ENCODE measurements around the gene MEAF6. TPM values are rescaled to one million over a fixed set of nuclear protein-coding genes. Genes with fewer than 3 reads are reported as not detected.

The MEAF6 gene
- polyA plus RNA-seq, 1 of the 3 experiments (the other 2 are of a cell fraction), result 60.5 TPM

GRCh38 chr1:37482796-37483744 is 31.5 kb downstream of the MEAF6 start:
- Histone ChIP-seq H3K36me3 (replicated peaks in 1 of 2; ENCODE audit: control insufficient read depth in 1 of 2, insufficient read depth in 2 of 2, low read length in 1 of 2) (peaks cover 15 to 49% of the 10 kb centered on the region in 2 experiments), H2AFZ (ENCODE audit: low read depth) (no peak overlapping the region), H3K9me2 (no peaks in the 10 kb centered on the region), H4K20me1 (ENCODE audit: insufficient read depth) (no peaks in the 10 kb centered on the region), H3K4me1 (ENCODE audit: control insufficient read depth in 1 of 2, insufficient read depth in 2 of 2, low read depth in 1 of 2, low read length in 1 of 2) (peaks cover 21 to 39% of the 10 kb centered on the region in 2 experiments; a peak in 3 of 4 replicates), H3K27ac (ENCODE audit: low read depth in 2 of 2, low read length in 1 of 2) (no peak overlapping the region), H3K4me2 (no peak overlapping the region), H3F3A (replicated peaks; ENCODE audit: insufficient read depth) (peaks cover 9% of the 10 kb centered on the region), H3K9me3 (no peaks in the 10 kb centered on the region), H3K9ac (no peak overlapping the region), H3K27me3 (ENCODE audit: insufficient read depth) (no peaks in the 10 kb centered on the region), H3K4me3 (ENCODE audit: low read depth in 2 of 2, low read length in 1 of 2) (no peak overlapping the region), H3K79me2 (ENCODE audit: insufficient read depth) (peaks cover 36% of the 10 kb centered on the region)
- CTCF ChIA-PET, result interaction anchor here (6.5 to 21.1 kb wide), 2 partner anchors 9 to 25 kb away, joined by 123 to 481 read pairs; partner anchors contain the start of gene ZC3H12A
- WGBS (ENCODE audit: low lambda C conversion rate), result 85% methylated on average over 14 of the region's 29 CpGs
- TF ChIP-seq EZH2phosphoT487 (IDR thresholded peaks at IDR 0.05; ENCODE audit: borderline replicate concordance, low read depth), result no peak
- TF ChIP-seq, protein P1, sequence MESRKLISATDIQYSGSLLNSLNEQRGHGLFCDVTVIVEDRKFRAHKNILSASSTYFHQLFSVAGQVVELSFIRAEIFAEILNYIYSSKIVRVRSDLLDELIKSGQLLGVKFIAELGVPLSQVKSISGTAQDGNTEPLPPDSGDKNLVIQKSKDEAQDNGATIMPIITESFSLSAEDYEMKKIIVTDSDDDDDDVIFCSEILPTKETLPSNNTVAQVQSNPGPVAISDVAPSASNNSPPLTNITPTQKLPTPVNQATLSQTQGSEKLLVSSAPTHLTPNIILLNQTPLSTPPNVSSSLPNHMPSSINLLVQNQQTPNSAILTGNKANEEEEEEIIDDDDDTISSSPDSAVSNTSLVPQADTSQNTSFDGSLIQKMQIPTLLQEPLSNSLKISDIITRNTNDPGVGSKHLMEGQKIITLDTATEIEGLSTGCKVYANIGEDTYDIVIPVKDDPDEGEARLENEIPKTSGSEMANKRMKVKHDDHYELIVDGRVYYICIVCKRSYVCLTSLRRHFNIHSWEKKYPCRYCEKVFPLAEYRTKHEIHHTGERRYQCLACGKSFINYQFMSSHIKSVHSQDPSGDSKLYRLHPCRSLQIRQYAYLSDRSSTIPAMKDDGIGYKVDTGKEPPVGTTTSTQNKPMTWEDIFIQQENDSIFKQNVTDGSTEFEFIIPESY (IDR thresholded peaks at IDR 0.05; ENCODE audit: borderline replicate concordance, low read depth), result no peak
- TF ChIP-seq NFIC (IDR thresholded peaks at IDR 0.05; ENCODE audit: borderline replicate concordance), result no peak
- no peak for TF ChIP-seq RAD21 (IDR thresholded peaks at IDR 0.05; ENCODE audit: low read length)
- no peak for TF ChIP-seq CTCF (IDR thresholded peaks at IDR 0.05)
- no peak for TF ChIP-seq ELF1 (IDR thresholded peaks at IDR 0.05)
- no peak for TF ChIP-seq YY1 (IDR thresholded peaks at IDR 0.05; ENCODE audit: low read depth)
- TF ChIP-seq, protein P2, sequence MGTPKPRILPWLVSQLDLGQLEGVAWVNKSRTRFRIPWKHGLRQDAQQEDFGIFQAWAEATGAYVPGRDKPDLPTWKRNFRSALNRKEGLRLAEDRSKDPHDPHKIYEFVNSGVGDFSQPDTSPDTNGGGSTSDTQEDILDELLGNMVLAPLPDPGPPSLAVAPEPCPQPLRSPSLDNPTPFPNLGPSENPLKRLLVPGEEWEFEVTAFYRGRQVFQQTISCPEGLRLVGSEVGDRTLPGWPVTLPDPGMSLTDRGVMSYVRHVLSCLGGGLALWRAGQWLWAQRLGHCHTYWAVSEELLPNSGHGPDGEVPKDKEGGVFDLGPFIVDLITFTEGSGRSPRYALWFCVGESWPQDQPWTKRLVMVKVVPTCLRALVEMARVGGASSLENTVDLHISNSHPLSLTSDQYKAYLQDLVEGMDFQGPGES (IDR thresholded peaks at IDR 0.05; ENCODE audit: low read depth, low read length), result no peak
- TF ChIP-seq TAF1 (IDR thresholded peaks at IDR 0.05; ENCODE audit: borderline replicate concordance, low read depth, low read length), result no peak
- TF ChIP-seq, protein P3, sequence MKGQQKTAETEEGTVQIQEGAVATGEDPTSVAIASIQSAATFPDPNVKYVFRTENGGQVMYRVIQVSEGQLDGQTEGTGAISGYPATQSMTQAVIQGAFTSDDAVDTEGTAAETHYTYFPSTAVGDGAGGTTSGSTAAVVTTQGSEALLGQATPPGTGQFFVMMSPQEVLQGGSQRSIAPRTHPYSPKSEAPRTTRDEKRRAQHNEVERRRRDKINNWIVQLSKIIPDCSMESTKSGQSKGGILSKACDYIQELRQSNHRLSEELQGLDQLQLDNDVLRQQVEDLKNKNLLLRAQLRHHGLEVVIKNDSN (IDR thresholded peaks at IDR 0.05; ENCODE audit: borderline replicate concordance, low read depth), result no peak
- no peak for TF ChIP-seq CHD2 (IDR thresholded peaks at IDR 0.05; ENCODE audit: low read length, partially characterized antibody)
- TF ChIP-seq GABPA (IDR thresholded peaks at IDR 0.05; ENCODE audit: low read depth), result no peak
- no peak for TF ChIP-seq RXRA (IDR thresholded peaks at IDR 0.05; ENCODE audit: borderline replicate concordance, low read depth)
- TF ChIP-seq FOXM1 (IDR thresholded peaks at IDR 0.05; ENCODE audit: low read depth), result no peak
- POLR2A ChIA-PET, result no interaction called here
- DNase-seq, result no peak

All from SK-N-SH (cell line).